GM10847 (cell line): ENCODE data around the gene GCNT3.

Source experiments
- POLR2A ChIP-seq: IDR thresholded peaks from 2 replicates; pipeline ENCODE4 v1.6.1; 2011; ENCODE audit not compliant: insufficient read length; ENCODE audit errors: extremely low read depth

GCNT3 gene

GRCh38 chr15:59611276-59612260, at the start of gene GCNT3:
GCNT3 (plus strand) TSS chr15:59611783; CDS start chr15:59618239, 6,456 bp downstream.
- no peak for TF ChIP-seq POLR2A

GRCh38 chr15:59562448-59563186, 49.0 kb upstream of the GCNT3 start:
- TF ChIP-seq POLR2A: no peak

GRCh38 chr15:59565299-59565698, 46.3 kb upstream of the GCNT3 start:
- no peak for TF ChIP-seq POLR2A

GRCh38 chr15:59567324-59567723, 44.3 kb upstream of the GCNT3 start:
- no peak for TF ChIP-seq POLR2A

GRCh38 chr15:59569477-59569876, 42.1 kb upstream of the GCNT3 start:
- TF ChIP-seq POLR2A: no peak

GRCh38 chr15:59570315-59570714, 41.3 kb upstream of the GCNT3 start:
- no peak for TF ChIP-seq POLR2A

GRCh38 chr15:59571606-59572005, 40.0 kb upstream of the GCNT3 start:
- no peak for TF ChIP-seq POLR2A

- no peak for TF ChIP-seq POLR2A
These were observed 28.5 kb upstream of the GCNT3 start for GRCh38 chr15:59583088-59583487.

- no peak for TF ChIP-seq POLR2A
These were observed 24.3 kb upstream of the GCNT3 start for GRCh38 chr15:59587085-59587826.

- TF ChIP-seq POLR2A: no peak
These were observed 21.6 kb upstream of the GCNT3 start for GRCh38 chr15:59590027-59590426.

- no peak for TF ChIP-seq POLR2A
These were observed 20.2 kb upstream of the GCNT3 start for GRCh38 chr15:59591356-59591755.

GRCh38 chr15:59594493-59594942, 17.1 kb upstream of the GCNT3 start:
- no peak for TF ChIP-seq POLR2A

- TF ChIP-seq POLR2A: no peak
These were observed 16.6 kb upstream of the GCNT3 start for GRCh38 chr15:59594991-59595390.

GRCh38 chr15:59595434-59595915, 16.1 kb upstream of the GCNT3 start:
- TF ChIP-seq POLR2A: no peak

- TF ChIP-seq POLR2A: no peak
These were observed 14.9 kb upstream of the GCNT3 start for GRCh38 chr15:59596640-59597039.
